ENCODE data around the gene PATL1. TPM values are rescaled to one million over a fixed set of nuclear protein-coding genes. Genes with fewer than 3 reads are reported as not detected.
A peak's percentile ranks its signal among the peaks of the same experiment; 100 is the strongest.

PATL1 gene
- total and polyA plus RNA-seq, 2 experiments from 2014 or later, result 8.5 to 12.5 TPM

- Histone ChIP-seq H3K4me2 (ENCODE audit: unreplicated experiment) (no peak overlapping the region), H3K4me1 (ENCODE audit: insufficient read depth) (peaks cover 11% of the 10 kb centered on the region), H3K9me3 (ENCODE audit: low read depth) (no peaks in the 10 kb centered on the region), H3F3A (ENCODE audit: insufficient read depth) (peaks cover 10% of the 10 kb centered on the region), H3K36me3 (ENCODE audit: low read depth) (no peaks in the 10 kb centered on the region), H3K79me2 (ENCODE audit: insufficient read depth) (no peaks in the 10 kb centered on the region), H3K9me2 (ENCODE audit: insufficient read depth) (no peaks in the 10 kb centered on the region), H3K27ac (no peak overlapping the region), H4K20me1 (ENCODE audit: insufficient read depth) (no peaks in the 10 kb centered on the region), H2AFZ (no peak overlapping the region), H3K9ac (no peak overlapping the region), H3K27me3 (replicated peaks; ENCODE audit: insufficient read depth) (no peaks in the 10 kb centered on the region), H3K4me3 (no peak overlapping the region)
- in situ Hi-C loops (cut with MboI), result no loop called here
- no peak for TF ChIP-seq EZH2 (IDR thresholded peaks at IDR 0.05; ENCODE audit: insufficient read depth, poor library complexity, severe bottlenecking)
- TF ChIP-seq EZH2phosphoT487 (IDR thresholded peaks at IDR 0.05; ENCODE audit: insufficient read depth, low read depth), result no peak
- 40 to 55% methylated on average over 2 of the region's 2 CpGs for WGBS, 2 experiments (ENCODE audit: low coverage in 1 of 2, low lambda C conversion rate in 2 of 2, missing lambda C conversion rate in 2 of 2)
- no peak for DNase-seq
Measured at GRCh38 chr11:59674291-59674690, 5.5 kb upstream of the PATL1 start.

GRCh38 chr11:59673291-59673690 is 4.5 kb upstream of the PATL1 start:
- Histone ChIP-seq H3K9me2 (ENCODE audit: insufficient read depth) (no peaks in the 10 kb centered on the region), H3F3A (ENCODE audit: insufficient read depth) (peaks cover 11% of the 10 kb centered on the region), H3K9ac (no peak overlapping the region), H3K27ac (no peak overlapping the region), H3K4me3 (no peak overlapping the region), H3K4me2 (ENCODE audit: unreplicated experiment) (no peak overlapping the region), H4K20me1 (ENCODE audit: insufficient read depth) (no peaks in the 10 kb centered on the region), H3K4me1 (ENCODE audit: insufficient read depth) (peaks cover 6% of the 10 kb centered on the region), H3K27me3 (replicated peaks; ENCODE audit: insufficient read depth) (no peaks in the 10 kb centered on the region), H3K9me3 (ENCODE audit: low read depth) (no peaks in the 10 kb centered on the region), H3K79me2 (ENCODE audit: insufficient read depth) (peaks cover 4% of the 10 kb centered on the region), H2AFZ (no peak overlapping the region), H3K36me3 (ENCODE audit: low read depth) (no peaks in the 10 kb centered on the region)
- 73 to 79% methylated on average over 2 of the region's 2 CpGs for WGBS, 2 experiments (ENCODE audit: low coverage in 1 of 2, low lambda C conversion rate in 2 of 2, missing lambda C conversion rate in 2 of 2)
- DNase-seq, result no peak
- TF ChIP-seq EZH2phosphoT487 (IDR thresholded peaks at IDR 0.05; ENCODE audit: insufficient read depth, low read depth) (no peak), EZH2 (IDR thresholded peaks at IDR 0.05; ENCODE audit: insufficient read depth, poor library complexity, severe bottlenecking) (no peak)
- in situ Hi-C loops (cut with MboI), result no loop called here

GRCh38 chr11:59671471-59671870 is 2.6 kb upstream of the PATL1 start:
- Histone ChIP-seq H3K4me1 (ENCODE audit: insufficient read depth) (peaks cover 16% of the 10 kb centered on the region), H3F3A (ENCODE audit: insufficient read depth) (peaks cover 25% of the 10 kb centered on the region), H3K36me3 (ENCODE audit: low read depth) (peaks cover 2% of the 10 kb centered on the region), H3K4me3 (no peak overlapping the region), H3K4me2 (ENCODE audit: unreplicated experiment) (no peak overlapping the region), H2AFZ (no peak overlapping the region), H4K20me1 (ENCODE audit: insufficient read depth) (no peaks in the 10 kb centered on the region), H3K9me3 (ENCODE audit: low read depth) (no peaks in the 10 kb centered on the region), H3K9ac (no peak overlapping the region), H3K27me3 (replicated peaks; ENCODE audit: insufficient read depth) (no peaks in the 10 kb centered on the region), H3K9me2 (ENCODE audit: insufficient read depth) (no peaks in the 10 kb centered on the region), H3K27ac (no peak overlapping the region), H3K79me2 (ENCODE audit: insufficient read depth) (peaks cover 22% of the 10 kb centered on the region)
- 89 to 90% methylated on average over 11 of the region's 11 CpGs for WGBS, 2 experiments (ENCODE audit: low coverage in 1 of 2, low lambda C conversion rate in 2 of 2, missing lambda C conversion rate in 2 of 2)
- in situ Hi-C loops (cut with MboI), result no loop called here
- no peak for DNase-seq
- TF ChIP-seq EZH2 (IDR thresholded peaks at IDR 0.05; ENCODE audit: insufficient read depth, poor library complexity, severe bottlenecking) (no peak), EZH2phosphoT487 (IDR thresholded peaks at IDR 0.05; ENCODE audit: insufficient read depth, low read depth) (no peak)

- Histone ChIP-seq H3K4me3 (peak overlapping the region; percentile 84), H3K4me2 (ENCODE audit: unreplicated experiment) (peak overlapping the region; percentile 85), H3F3A (ENCODE audit: insufficient read depth) (peaks cover 25% of the 10 kb centered on the region), H3K79me2 (ENCODE audit: insufficient read depth) (peaks cover 41% of the 10 kb centered on the region), H3K4me1 (ENCODE audit: insufficient read depth) (peaks cover 19% of the 10 kb centered on the region), H3K27ac (peak overlapping the region; percentile 96), H2AFZ (peak overlapping the region; percentile 92), H4K20me1 (ENCODE audit: insufficient read depth) (no peaks in the 10 kb centered on the region), H3K36me3 (ENCODE audit: low read depth) (peaks cover 20% of the 10 kb centered on the region), H3K9me2 (ENCODE audit: insufficient read depth) (no peaks in the 10 kb centered on the region), H3K27me3 (replicated peaks; ENCODE audit: insufficient read depth) (no peaks in the 10 kb centered on the region), H3K9ac (peak overlapping the region; percentile 92), H3K9me3 (ENCODE audit: low read depth) (no peaks in the 10 kb centered on the region)
- no peak for TF ChIP-seq EZH2 (IDR thresholded peaks at IDR 0.05; ENCODE audit: insufficient read depth, poor library complexity, severe bottlenecking)
- peak; percentile 79 for DNase-seq
- in situ Hi-C loops (cut with MboI), result no loop called here
- 1 to 5% methylated on average over 22 of the region's 22 CpGs for WGBS, 2 experiments (ENCODE audit: low coverage in 1 of 2, low lambda C conversion rate in 2 of 2, missing lambda C conversion rate in 2 of 2)
Measured at GRCh38 chr11:59669611-59670009, 773 bp upstream of the PATL1 start.
